H1 (cell line): ENCODE results near the gene USH2A.

Experiments
- POLR2AphosphoS5 ChIP-seq: IDR thresholded peaks from 2 replicates; pipeline ENCODE4 v1.6.1; 2011; ENCODE audit warnings: low read depth, low read length
- TBP ChIP-seq: IDR thresholded peaks from 2 replicates; pipeline ENCODE4 v1.6.1; 2011; ENCODE audit warnings: low read depth, low read length, improper control_type of control experiment
- TF ChIP-seq, protein P1 (sequence below), 3 experiments: IDR thresholded peaks; 1 replicate in 2 of 3; 2 replicates in 1 of 3; pipeline versions ENCODE4 v1.5.1 to v1.6.1; 2011; ENCODE audit warnings: low read length in 3 of 3, mild to moderate bottlenecking in 3 of 3, inconsistent platforms in 2 of 3, low read depth in 1 of 3, moderate library complexity in 1 of 3; ENCODE audit not compliant: insufficient read depth in 1 of 3; ENCODE audit errors: control extremely low read depth in 1 of 3

DNA sequence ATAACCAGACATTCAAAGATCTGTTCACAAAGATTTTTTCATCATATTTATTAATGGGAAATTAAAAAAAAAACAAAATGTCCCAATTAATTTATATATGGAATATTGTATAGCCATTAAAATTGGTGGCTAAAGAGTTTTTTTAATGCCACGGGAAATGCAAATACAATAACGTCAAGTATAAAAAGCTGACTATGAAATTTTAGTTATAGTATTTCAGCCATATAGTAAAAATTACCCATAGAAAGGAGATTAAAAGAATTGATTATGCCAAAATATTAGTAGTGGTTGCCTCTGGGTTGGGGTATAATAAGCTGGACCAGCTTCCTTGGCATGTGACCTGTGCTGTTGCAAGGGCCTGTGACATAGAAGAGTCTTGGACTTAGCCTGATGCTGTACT, 777.4 kb downstream of the USH2A start:
- TF ChIP-seq, protein P1, sequence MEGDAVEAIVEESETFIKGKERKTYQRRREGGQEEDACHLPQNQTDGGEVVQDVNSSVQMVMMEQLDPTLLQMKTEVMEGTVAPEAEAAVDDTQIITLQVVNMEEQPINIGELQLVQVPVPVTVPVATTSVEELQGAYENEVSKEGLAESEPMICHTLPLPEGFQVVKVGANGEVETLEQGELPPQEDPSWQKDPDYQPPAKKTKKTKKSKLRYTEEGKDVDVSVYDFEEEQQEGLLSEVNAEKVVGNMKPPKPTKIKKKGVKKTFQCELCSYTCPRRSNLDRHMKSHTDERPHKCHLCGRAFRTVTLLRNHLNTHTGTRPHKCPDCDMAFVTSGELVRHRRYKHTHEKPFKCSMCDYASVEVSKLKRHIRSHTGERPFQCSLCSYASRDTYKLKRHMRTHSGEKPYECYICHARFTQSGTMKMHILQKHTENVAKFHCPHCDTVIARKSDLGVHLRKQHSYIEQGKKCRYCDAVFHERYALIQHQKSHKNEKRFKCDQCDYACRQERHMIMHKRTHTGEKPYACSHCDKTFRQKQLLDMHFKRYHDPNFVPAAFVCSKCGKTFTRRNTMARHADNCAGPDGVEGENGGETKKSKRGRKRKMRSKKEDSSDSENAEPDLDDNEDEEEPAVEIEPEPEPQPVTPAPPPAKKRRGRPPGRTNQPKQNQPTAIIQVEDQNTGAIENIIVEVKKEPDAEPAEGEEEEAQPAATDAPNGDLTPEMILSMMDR (IDR thresholded peaks at IDR 0.05; ENCODE audit: control extremely low read depth in 1 of 3, insufficient read depth in 1 of 3, low read depth in 1 of 3, low read length in 3 of 3), result no peak
- no peak for TF ChIP-seq POLR2AphosphoS5
- TF ChIP-seq TBP, result no peak
